K562 (cell line): ENCODE results near the gene MLH3. TPM values are rescaled to one million over a fixed set of nuclear protein-coding genes. Genes with fewer than 3 reads are reported as not detected.

ENCODE experiments used
- ATAC-seq: fragments of 200-7000 bp; cut with Tn5 transposase; 3 replicates; pipeline ENCODE4 v1.9.1; 2020; ENCODE audit warnings: moderate library complexity
- BruUV-seq: library from RNA; stranded (reverse); fragments of 400-500 nt; replicated peaks from 2 replicates; lab custom pipeline; 2021; lab: Mats Ljungman, UMichigan
- CTCF ChIA-PET: fragments of 300-600 bp; formaldehyde crosslinking; extraction: SDS; loops from one replicate; lab custom pipeline; 2021; ENCODE audit warnings: low intra/inter-chr PET ratio; lab: Yijun Ruan, JAX
- POLR2A ChIA-PET: fragments of 300-600, 350-650 bp; sonication (Branson Sonifier 250); formaldehyde crosslinking; extraction: SDS; loops from one replicate; lab custom pipeline; 2021; ENCODE audit warnings: antibody characterized with exemption, inconsistent platforms; lab: Yijun Ruan, JAX
- DNase-seq, 4 experiments: peaks; one replicate each; pipeline versions ENCODE4 v3.0.0 to v3.0.0-alpha.2; 2011 to 2018; ENCODE audit warnings: low spot score in 3 of 4, mixed read lengths in 3 of 4; ENCODE audit errors: extremely low read depth in 1 of 4
- FAIRE-seq: peaks from 2 replicates; lab custom pipeline; 2011; peaks lifted over from hg19 to GRCh38; lab: Jason Lieb, UNC
- H2AFZ ChIP-seq: 2 replicates; pipeline ENCODE4 v1.6.0; 2011; ENCODE audit warnings: low read depth, low read length, control low read depth, inconsistent platforms
- H3K27ac ChIP-seq: fragments of 200-600 bp; 3 replicates; pipeline ENCODE4 v1.8.0; 2011; ENCODE audit warnings: low read depth, mild to moderate bottlenecking, control low read depth, inconsistent platforms, low read length, moderate library complexity, mixed read lengths; ENCODE audit errors: extremely low read depth
- H3K27me3 ChIP-seq, 2 experiments: fragments of 300-600 bp in 1 of 2; 2 replicates in 1 of 2; 3 replicates in 1 of 2; pipeline versions ENCODE4 v1.6.0 to v1.8.0; 2011; ENCODE audit warnings: inconsistent platforms in 2 of 2, low read length in 2 of 2, mild to moderate bottlenecking in 1 of 2, mixed read lengths in 1 of 2, moderate library complexity in 1 of 2; ENCODE audit not compliant: control insufficient read depth in 2 of 2, insufficient read depth in 2 of 2
- H3K36me3 ChIP-seq: fragments of 300-600 bp; 3 replicates; pipeline ENCODE4 v1.8.0; 2011; ENCODE audit warnings: mild to moderate bottlenecking, low read length, inconsistent platforms; ENCODE audit not compliant: control insufficient read depth, insufficient read depth
- H3K4me1 ChIP-seq, 2 experiments: fragments of 200-600 bp in 1 of 2; replicated peaks in 1 of 2; 2 replicates in 1 of 2; 3 replicates in 1 of 2; pipeline versions ENCODE4 v1.5.1 to v1.8.0; 2011; ENCODE audit warnings: inconsistent platforms in 2 of 2, low read length in 2 of 2, mild to moderate bottlenecking in 1 of 2, mixed read lengths in 1 of 2, moderate library complexity in 1 of 2; ENCODE audit not compliant: control insufficient read depth in 2 of 2, insufficient read depth in 2 of 2
- H3K4me2 ChIP-seq: 2 replicates; pipeline ENCODE4 v1.6.1; 2011; ENCODE audit warnings: low read length, control low read depth, inconsistent platforms, mixed read lengths; ENCODE audit not compliant: insufficient read depth
- H3K4me3 ChIP-seq: fragments of 200-600 bp; sonication (generic), shearing (Covaris generic); 2 replicates; pipeline ENCODE4 v1.5.1; 2016; ENCODE audit warnings: control low read depth, inconsistent platforms
- H3K79me2 ChIP-seq: fragments of 200-600 bp; 3 replicates; pipeline ENCODE4 v1.8.0; 2011; ENCODE audit warnings: low read length, inconsistent platforms; ENCODE audit not compliant: control insufficient read depth, insufficient read depth
- H3K9ac ChIP-seq, 2 experiments: 2 replicates each; pipeline versions ENCODE4 v1.6.0 to v1.6.1; 2011; ENCODE audit warnings: low read depth in 2 of 2, low read length in 2 of 2, control low read depth in 1 of 2, inconsistent platforms in 1 of 2, mild to moderate bottlenecking in 1 of 2, mixed read lengths in 1 of 2; ENCODE audit not compliant: insufficient read depth in 1 of 2
- H3K9me1 ChIP-seq: one replicate; pipeline ENCODE4 v1.6.0; 2011; ENCODE audit warnings: inconsistent platforms, mild to moderate bottlenecking, low read length, moderate library complexity; ENCODE audit not compliant: control insufficient read depth, insufficient read depth
- H3K9me3 ChIP-seq: replicated peaks from 2 replicates; pipeline ENCODE4 v1.5.1; 2011; ENCODE audit warnings: low read depth, low read length, inconsistent platforms; ENCODE audit not compliant: control insufficient read depth, insufficient read depth
- H4K20me1 ChIP-seq: replicated peaks from 2 replicates; pipeline ENCODE4 v1.6.1; 2011; ENCODE audit warnings: low read length, inconsistent platforms, mixed read lengths; ENCODE audit not compliant: control insufficient read depth, insufficient read depth
- C11orf30 ChIP-seq: fragments of 450-650 bp; IDR thresholded peaks from 2 replicates; pipeline ENCODE4 v1.6.1; 2016; ENCODE audit warnings: low read depth, mild to moderate bottlenecking
- ESRRB ChIP-seq: fragments of 250-450 bp; sonication (Bioruptor Pico); IDR thresholded peaks from 2 replicates; pipeline ENCODE4 v1.5.0; 2020; ENCODE audit warnings: mild to moderate bottlenecking, moderate library complexity, borderline replicate concordance
- HES1 ChIP-seq: fragments of 450-650 bp; IDR thresholded peaks from 2 replicates; pipeline ENCODE4 v1.6.1; 2016; ENCODE audit warnings: low read depth, mild to moderate bottlenecking, moderate library complexity
- IFI16 ChIP-seq: fragments of 250-450 bp; sonication (Bioruptor Pico); IDR thresholded peaks from 2 replicates; pipeline ENCODE4 v2.1.2; 2022; ENCODE audit warnings: mild to moderate bottlenecking, inconsistent platforms
- MEIS2 ChIP-seq: fragments of 450-650 bp; IDR thresholded peaks from 2 replicates; pipeline ENCODE4 v1.6.1; 2014; ENCODE audit warnings: mild to moderate bottlenecking; ENCODE audit not compliant: partially characterized antibody
- NFIX ChIP-seq: fragments of 250-450 bp; sonication (Bioruptor Pico); IDR thresholded peaks from 2 replicates; pipeline ENCODE4 v1.4.0; 2020; ENCODE audit warnings: low read depth, mild to moderate bottlenecking, moderate library complexity
- NR3C1 ChIP-seq: sonication (generic); formaldehyde crosslinking; IDR thresholded peaks from 2 replicates; pipeline ENCODE4 v1.8.1; 2022; ENCODE audit warnings: missing genetic modification reagents
- PTBP1 ChIP-seq: fragments of 200-400 bp; formaldehyde crosslinking; IDR thresholded peaks from 2 replicates; pipeline ENCODE4 v1.6.1; 2017; ENCODE audit warnings: low read depth, low read length
- TGIF2 ChIP-seq: sonication (generic); formaldehyde crosslinking; IDR thresholded peaks from 2 replicates; pipeline ENCODE4 v1.8.1; 2022; ENCODE audit warnings: mild to moderate bottlenecking, missing genetic modification reagents, moderate library complexity
- XRCC4 ChIP-seq: IDR thresholded peaks from one replicate; pipeline ENCODE4 v1.6.1; 2011; ENCODE audit not compliant: insufficient read depth, insufficient read length; ENCODE audit errors: extremely low read depth
- WGBS: fragments of 100-300 bp; shearing (Covaris generic); methylation state at CpG from one replicate; pipeline ENCODE4 v1.1.6; 2016; ENCODE audit warnings: low coverage, mixed read lengths; ENCODE audit not compliant: insufficient coverage; ENCODE audit errors: missing lambda C conversion rate; 5-methylcytosine and 5-hydroxymethylcytosine counted together
- in situ Hi-C: fragments of 300-500 bp; cut with MboI; formaldehyde crosslinking; loops from 4 replicates; pipeline ENCODE4 v1.15.0; 2018; ENCODE audit warnings: inconsistent platforms, mixed read lengths
- intact Hi-C: fragments of 100-400 bp; cut with micrococcal nuclease; formaldehyde crosslinking; loops from 2 replicates; pipeline ENCODE4 v1.14.2; 2022
- polyA plus RNA-seq, 8 experiments: library from polyadenylated mRNA; depleted of rRNA in 4 of 8; stranded (reverse) in 5 of 8; unstranded in 3 of 8; fragments of >200 nt; fragmentation: Nextera tagmentation in 2 of 8; fragmentation: Illumina TruSeq in 1 of 8; extraction: Ambion mirVana in 2 of 8; extraction: Trizol in 1 of 8; gene quantifications; 2 replicates each; pipeline versions ENCODE4 v1.2.1 to v1.2.3, GENCODE V29; 2011 to 2014; ENCODE audit warnings: inconsistent platforms in 1 of 8, missing spikeins in 1 of 8
- total RNA-seq, 7 experiments: library from RNA; depleted of rRNA in 6 of 7; stranded (reverse); fragments of >200 nt in 6 of 7; fragmentation: Illumina TruSeq in 2 of 7; extraction: Trizol in 2 of 7; gene quantifications; 2 replicates each; pipeline versions ENCODE4 v1.2.1 to v1.2.3, GENCODE V29; 2011 to 2021; ENCODE audit warnings: low replicate concordance in 1 of 7
- TF ChIP-seq, protein P1 (sequence below), 3 experiments: fragments of 200-800 bp in 1 of 3; fragments of 250-450 bp in 1 of 3; fragments of 450-650 bp in 1 of 3; sonication (Bioruptor Pico) in 1 of 3; sonication (Bioruptor generic) in 1 of 3; formaldehyde crosslinking in 1 of 3; IDR thresholded peaks; 2 replicates each; pipeline versions ENCODE4 v1.6.1 to v1.8.0; 2016 to 2022; ENCODE audit warnings: mild to moderate bottlenecking in 2 of 3, missing genetic modification characterization in 2 of 3, missing compliant biosample characterization in 1 of 3, moderate library complexity in 1 of 3
- TF ChIP-seq, protein P2 (sequence below): fragments of 250-450 bp; sonication (Bioruptor Pico); IDR thresholded peaks from 2 replicates; pipeline ENCODE4 v1.8.0; 2022; ENCODE audit warnings: inconsistent platforms
- TF ChIP-seq, protein P3 (sequence below): fragments of 450-650 bp; IDR thresholded peaks from 2 replicates; pipeline ENCODE4 v1.6.1; 2016; ENCODE audit warnings: mild to moderate bottlenecking

Gene MLH3
- total and polyA plus RNA-seq, 9 of the 15 experiments (the other 6 are each of a cell fraction or from before 2014, with no cell fraction given): 5.9 to 15.3 (median 10.7) TPM

DNA sequence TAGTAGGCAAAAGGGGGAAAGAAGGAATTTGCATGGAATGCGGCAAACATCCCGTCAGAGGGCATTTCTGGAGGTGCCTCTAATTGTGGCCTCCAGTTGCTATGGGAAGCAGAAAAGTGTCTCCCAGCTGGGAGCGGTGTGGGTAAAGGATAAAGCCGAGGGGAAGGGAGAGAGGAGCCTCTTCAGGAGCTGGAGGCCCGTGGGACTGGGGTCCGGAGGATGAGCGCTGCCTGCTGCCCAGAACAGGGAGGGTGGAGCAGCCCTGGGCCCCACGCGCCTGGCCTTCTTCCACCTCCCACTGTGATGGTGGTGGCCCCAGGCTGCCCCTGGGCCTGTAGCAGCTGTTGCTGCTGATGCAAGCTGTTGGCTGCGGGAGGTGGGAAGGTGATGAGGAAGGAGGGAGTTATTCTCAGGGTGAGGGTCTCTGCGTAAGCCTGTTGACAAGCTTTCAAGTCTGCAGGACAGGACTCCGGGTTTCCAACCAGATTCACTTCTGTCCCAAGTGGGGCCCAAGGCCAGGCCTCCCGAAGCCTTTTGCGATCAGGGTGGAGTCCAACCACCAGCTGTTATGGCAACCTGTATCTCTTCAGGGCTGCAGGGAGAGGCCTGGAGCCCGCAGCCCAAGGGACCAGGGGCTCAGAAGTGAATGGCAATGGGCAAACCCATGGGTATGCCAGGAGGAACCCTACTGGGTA is 76.8 kb downstream of the MLH3 start:
- Histone ChIP-seq H3K9me3 (no peaks in the 10 kb centered on the region), H3K79me2 (no peaks in the 10 kb centered on the region), H3K4me3 (no peak overlapping the region), H2AFZ (no peak overlapping the region), H3K27me3 (no peaks in the 10 kb centered on the region), H3K27ac (no peak overlapping the region), H3K4me2 (no peak overlapping the region), H4K20me1 (no peaks in the 10 kb centered on the region), H3K9me1 (no peaks in the 10 kb centered on the region), H3K36me3 (no peaks in the 10 kb centered on the region), H3K4me1 (peaks cover 0 to 22% of the 10 kb centered on the region in 2 experiments; a peak in 2 of 5 replicates), H3K9ac (0 out of 4 replicates have a peak overlapping the region, but pooled peaks of 1 of the 2 experiments have one; percentile 13)
- 61% methylated on average over 4 of the region's 15 CpGs for WGBS
- intact Hi-C loops: no loop called here
- FAIRE-seq: no peak
- no TSS peak for BruUV-seq
- ATAC-seq: no peak; the same call in 2 of the 3 replicates
- TF ChIP-seq PTBP1 (no peak), XRCC4 (no peak), ESRRB (CRISPR knock-in tag) (no peak), MEIS2 (no peak), TGIF2 (CRISPR knock-in tag) (no peak), NFIX (CRISPR knock-in tag) (no peak), HES1 (no peak), C11orf30 (no peak), IFI16 (no peak), NR3C1 (CRISPR knock-in tag) (no peak)
- TF ChIP-seq, protein P1, sequence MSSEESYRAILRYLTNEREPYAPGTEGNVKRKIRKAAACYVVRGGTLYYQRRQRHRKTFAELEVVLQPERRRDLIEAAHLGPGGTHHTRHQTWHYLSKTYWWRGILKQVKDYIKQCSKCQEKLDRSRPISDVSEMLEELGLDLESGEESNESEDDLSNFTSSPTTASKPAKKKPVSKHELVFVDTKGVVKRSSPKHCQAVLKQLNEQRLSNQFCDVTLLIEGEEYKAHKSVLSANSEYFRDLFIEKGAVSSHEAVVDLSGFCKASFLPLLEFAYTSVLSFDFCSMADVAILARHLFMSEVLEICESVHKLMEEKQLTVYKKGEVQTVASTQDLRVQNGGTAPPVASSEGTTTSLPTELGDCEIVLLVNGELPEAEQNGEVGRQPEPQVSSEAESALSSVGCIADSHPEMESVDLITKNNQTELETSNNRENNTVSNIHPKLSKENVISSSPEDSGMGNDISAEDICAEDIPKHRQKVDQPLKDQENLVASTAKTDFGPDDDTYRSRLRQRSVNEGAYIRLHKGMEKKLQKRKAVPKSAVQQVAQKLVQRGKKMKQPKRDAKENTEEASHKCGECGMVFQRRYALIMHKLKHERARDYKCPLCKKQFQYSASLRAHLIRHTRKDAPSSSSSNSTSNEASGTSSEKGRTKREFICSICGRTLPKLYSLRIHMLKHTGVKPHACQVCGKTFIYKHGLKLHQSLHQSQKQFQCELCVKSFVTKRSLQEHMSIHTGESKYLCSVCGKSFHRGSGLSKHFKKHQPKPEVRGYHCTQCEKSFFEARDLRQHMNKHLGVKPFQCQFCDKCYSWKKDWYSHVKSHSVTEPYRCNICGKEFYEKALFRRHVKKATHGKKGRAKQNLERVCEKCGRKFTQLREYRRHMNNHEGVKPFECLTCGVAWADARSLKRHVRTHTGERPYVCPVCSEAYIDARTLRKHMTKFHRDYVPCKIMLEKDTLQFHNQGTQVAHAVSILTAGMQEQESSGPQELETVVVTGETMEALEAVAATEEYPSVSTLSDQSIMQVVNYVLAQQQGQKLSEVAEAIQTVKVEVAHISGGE (CRISPR knock-in tag; IDR thresholded peaks at IDR 0.05): no peak
- TF ChIP-seq, protein P2, sequence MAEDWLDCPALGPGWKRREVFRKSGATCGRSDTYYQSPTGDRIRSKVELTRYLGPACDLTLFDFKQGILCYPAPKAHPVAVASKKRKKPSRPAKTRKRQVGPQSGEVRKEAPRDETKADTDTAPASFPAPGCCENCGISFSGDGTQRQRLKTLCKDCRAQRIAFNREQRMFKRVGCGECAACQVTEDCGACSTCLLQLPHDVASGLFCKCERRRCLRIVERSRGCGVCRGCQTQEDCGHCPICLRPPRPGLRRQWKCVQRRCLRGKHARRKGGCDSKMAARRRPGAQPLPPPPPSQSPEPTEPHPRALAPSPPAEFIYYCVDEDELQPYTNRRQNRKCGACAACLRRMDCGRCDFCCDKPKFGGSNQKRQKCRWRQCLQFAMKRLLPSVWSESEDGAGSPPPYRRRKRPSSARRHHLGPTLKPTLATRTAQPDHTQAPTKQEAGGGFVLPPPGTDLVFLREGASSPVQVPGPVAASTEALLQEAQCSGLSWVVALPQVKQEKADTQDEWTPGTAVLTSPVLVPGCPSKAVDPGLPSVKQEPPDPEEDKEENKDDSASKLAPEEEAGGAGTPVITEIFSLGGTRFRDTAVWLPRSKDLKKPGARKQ (CRISPR knock-in tag): no peak
- TF ChIP-seq, protein P3, sequence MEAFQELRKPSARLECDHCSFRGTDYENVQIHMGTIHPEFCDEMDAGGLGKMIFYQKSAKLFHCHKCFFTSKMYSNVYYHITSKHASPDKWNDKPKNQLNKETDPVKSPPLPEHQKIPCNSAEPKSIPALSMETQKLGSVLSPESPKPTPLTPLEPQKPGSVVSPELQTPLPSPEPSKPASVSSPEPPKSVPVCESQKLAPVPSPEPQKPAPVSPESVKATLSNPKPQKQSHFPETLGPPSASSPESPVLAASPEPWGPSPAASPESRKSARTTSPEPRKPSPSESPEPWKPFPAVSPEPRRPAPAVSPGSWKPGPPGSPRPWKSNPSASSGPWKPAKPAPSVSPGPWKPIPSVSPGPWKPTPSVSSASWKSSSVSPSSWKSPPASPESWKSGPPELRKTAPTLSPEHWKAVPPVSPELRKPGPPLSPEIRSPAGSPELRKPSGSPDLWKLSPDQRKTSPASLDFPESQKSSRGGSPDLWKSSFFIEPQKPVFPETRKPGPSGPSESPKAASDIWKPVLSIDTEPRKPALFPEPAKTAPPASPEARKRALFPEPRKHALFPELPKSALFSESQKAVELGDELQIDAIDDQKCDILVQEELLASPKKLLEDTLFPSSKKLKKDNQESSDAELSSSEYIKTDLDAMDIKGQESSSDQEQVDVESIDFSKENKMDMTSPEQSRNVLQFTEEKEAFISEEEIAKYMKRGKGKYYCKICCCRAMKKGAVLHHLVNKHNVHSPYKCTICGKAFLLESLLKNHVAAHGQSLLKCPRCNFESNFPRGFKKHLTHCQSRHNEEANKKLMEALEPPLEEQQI: no peak
- POLR2A ChIA-PET: interaction anchor here (0.5 kb wide), 1 partner anchor 26 kb away, joined by 3 read pairs; no protein-coding TSS in a partner anchor
- in situ Hi-C loops: no loop called here
- DNase-seq: no peak
- CTCF ChIA-PET: no interaction called here
